SK-N-MC (cell line): ENCODE data around the gene MARK3.

Experiments
- DNase-seq: peaks from one replicate; pipeline ENCODE4 v3.0.0-alpha.2; 2011; ENCODE audit warnings: low read depth, low spot score
- H3K27ac ChIP-seq: fragments of 200-600 bp; sonication (generic); 2 replicates; pipeline ENCODE4 v1.5.1; 2016; ENCODE audit warnings: mixed run types
- H3K36me3 ChIP-seq: fragments of 200-600 bp; sonication (generic); 2 replicates; pipeline ENCODE4 v1.6.1; 2017; ENCODE audit warnings: antibody characterized with exemption, low read length, mixed read lengths; ENCODE audit not compliant: insufficient read depth
- H3K4me3 ChIP-seq: fragments of 200-600 bp; sonication (generic); 2 replicates; pipeline ENCODE4 v1.5.1; 2016
- H3K9ac ChIP-seq: fragments of 200-600 bp; sonication (generic); 2 replicates; pipeline ENCODE4 v1.8.0; 2017; ENCODE audit warnings: mixed run types, mixed read lengths; ENCODE audit not compliant: insufficient read length
- H3K9me3 ChIP-seq: fragments of 200-600 bp; sonication (generic); 2 replicates; pipeline ENCODE4 v1.6.1; 2017; ENCODE audit warnings: low read depth, mild to moderate bottlenecking, antibody characterized with exemption, low read length, moderate library complexity, mixed read lengths
- EZH2 ChIP-seq: fragments of 200-600 bp; sonication (generic); IDR thresholded peaks from one replicate; pipeline ENCODE4 v1.6.1; 2017; ENCODE audit warnings: antibody characterized with exemption
- FOXP2 ChIP-seq: optimal IDR thresholded peaks from 2 replicates; pipeline ENCODE3; 2011; ENCODE audit warnings: mild to moderate bottlenecking, moderate library complexity; ENCODE audit not compliant: insufficient read depth; ENCODE audit errors: extremely low read length, control extremely low read depth
- POLR2AphosphoS5 ChIP-seq: IDR thresholded peaks from 2 replicates; pipeline ENCODE4 v1.6.1; 2012; ENCODE audit warnings: mild to moderate bottlenecking, low read depth, low read length, borderline replicate concordance

Gene MARK3

GRCh38 chr14:103537175-103537990, 152.2 kb downstream of the MARK3 start:
- Histone ChIP-seq H3K27ac (0 out of 2 replicates have a peak overlapping the region, but pooled peaks have one; percentile 19), H3K4me3 (no peak overlapping the region), H3K36me3 (no peaks in the 10 kb centered on the region; the same call in 1 of the 2 replicates), H3K9ac (no peak overlapping the region), H3K9me3 (no peaks in the 10 kb centered on the region)
- DNase-seq = no peak
- TF ChIP-seq EZH2 = no peak
- no peak for TF ChIP-seq FOXP2

DNA sequence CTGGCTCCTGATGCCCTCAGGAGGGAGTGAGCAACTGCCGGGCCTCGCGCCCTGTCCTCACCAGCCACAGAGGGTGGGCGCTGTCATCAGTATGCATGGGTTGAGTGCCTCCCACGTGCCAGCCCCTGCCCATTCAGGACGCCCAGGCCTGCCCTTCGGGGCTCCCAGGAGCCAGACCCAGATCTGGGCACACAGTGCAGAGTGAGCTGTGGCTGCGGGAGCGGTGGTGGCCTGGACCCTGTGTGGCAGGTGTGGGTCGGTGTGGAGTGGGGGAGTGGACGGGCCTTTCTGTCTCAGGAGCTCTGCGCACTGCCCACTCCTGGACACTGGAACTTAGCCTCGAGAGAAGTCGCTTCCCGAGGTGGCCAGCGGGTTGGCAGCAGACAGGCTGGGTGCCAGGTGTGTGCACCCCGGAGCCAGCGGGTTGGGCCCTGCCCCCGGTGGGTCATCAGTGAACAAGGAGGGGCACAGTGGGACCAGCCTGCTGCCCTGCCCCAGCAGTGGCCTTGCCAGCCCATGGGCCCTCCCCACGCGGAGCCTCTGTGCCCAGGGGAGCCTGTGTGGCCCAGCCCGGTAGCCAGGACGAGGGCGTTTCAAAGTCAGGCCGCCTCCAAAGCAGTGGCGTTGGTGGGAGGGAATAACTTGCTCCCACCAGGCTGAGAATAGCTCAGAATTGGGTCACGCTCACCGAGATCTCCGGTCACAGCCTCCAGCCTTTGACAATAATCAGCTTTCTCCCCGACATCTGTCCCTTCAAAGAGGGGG, 153.3 kb downstream of the MARK3 start:
- DNase-seq = no peak
- H3K9ac ChIP-seq = no peak overlapping the region
- H3K9me3 ChIP-seq = no peaks in the 10 kb centered on the region
- no peak for TF ChIP-seq POLR2AphosphoS5
- no peak for TF ChIP-seq EZH2
- TF ChIP-seq FOXP2 = no peak
- H3K36me3 ChIP-seq = no peaks in the 10 kb centered on the region; the same call in 1 of the 2 replicates
- no peak overlapping the region for H3K27ac ChIP-seq
- H3K4me3 ChIP-seq = no peak overlapping the region

DNA sequence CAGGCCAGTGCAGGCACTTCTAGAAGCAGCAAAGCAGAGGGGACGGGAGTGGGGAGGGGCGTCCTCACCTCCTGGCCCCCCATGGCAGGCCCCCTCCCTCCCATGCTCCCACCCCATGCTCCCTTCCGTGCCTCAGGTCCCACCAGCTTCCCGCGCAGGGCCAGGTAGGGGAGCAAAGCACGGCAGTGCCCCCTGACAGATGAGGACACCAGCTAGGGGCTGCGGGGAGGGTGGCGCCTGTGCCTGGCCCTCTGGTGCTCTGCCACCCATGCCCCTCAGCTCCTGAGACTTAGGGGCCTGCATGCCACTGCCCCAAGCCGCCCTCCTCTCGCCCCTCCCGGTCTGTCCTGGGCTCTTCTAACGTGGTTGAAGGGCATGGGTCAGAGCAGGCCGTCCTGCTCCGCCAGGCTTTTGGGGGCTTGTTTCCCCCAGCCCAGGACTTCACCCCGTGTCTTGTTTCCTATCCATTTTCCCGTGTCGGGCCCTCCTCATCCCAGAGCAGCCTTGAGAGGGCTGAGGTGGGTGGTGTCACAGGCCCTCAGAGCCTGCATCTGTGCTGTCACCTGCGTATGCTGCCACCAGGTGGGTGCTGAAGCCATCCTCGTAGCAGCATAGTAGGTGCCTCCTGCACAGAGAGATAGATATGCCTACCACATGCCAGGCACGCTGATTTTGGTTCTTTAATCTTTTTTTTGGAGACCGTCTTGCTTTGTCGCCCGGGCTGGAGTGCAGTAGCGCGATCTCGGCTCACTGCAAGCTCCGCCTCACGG, 154.0 kb downstream of the MARK3 start:
- DNase-seq = no peak
- no peak overlapping the region for H3K9ac ChIP-seq
- no peaks in the 10 kb centered on the region for H3K9me3 ChIP-seq
- TF ChIP-seq POLR2AphosphoS5 = no peak; the same call in 1 of the 2 replicates
- no peak for TF ChIP-seq EZH2
- no peak for TF ChIP-seq FOXP2
- no peaks in the 10 kb centered on the region; the same call in 1 of the 2 replicates for H3K36me3 ChIP-seq
- H3K27ac ChIP-seq = no peak overlapping the region
- no peak overlapping the region for H3K4me3 ChIP-seq

GRCh38 chr14:103540821-103541708, 155.8 kb downstream of the MARK3 start:
- H3K27ac ChIP-seq = peak overlapping the region; percentile 64; the same call in 1 of the 2 replicates
- H3K9ac ChIP-seq = no peak overlapping the region
- H3K4me3 ChIP-seq = no peak overlapping the region
- no peak for DNase-seq
- H3K9me3 ChIP-seq = no peaks in the 10 kb centered on the region
- TF ChIP-seq FOXP2 = no peak
- no peak for TF ChIP-seq POLR2AphosphoS5
- no peak for TF ChIP-seq EZH2
- H3K36me3 ChIP-seq = no peaks in the 10 kb centered on the region

DNA sequence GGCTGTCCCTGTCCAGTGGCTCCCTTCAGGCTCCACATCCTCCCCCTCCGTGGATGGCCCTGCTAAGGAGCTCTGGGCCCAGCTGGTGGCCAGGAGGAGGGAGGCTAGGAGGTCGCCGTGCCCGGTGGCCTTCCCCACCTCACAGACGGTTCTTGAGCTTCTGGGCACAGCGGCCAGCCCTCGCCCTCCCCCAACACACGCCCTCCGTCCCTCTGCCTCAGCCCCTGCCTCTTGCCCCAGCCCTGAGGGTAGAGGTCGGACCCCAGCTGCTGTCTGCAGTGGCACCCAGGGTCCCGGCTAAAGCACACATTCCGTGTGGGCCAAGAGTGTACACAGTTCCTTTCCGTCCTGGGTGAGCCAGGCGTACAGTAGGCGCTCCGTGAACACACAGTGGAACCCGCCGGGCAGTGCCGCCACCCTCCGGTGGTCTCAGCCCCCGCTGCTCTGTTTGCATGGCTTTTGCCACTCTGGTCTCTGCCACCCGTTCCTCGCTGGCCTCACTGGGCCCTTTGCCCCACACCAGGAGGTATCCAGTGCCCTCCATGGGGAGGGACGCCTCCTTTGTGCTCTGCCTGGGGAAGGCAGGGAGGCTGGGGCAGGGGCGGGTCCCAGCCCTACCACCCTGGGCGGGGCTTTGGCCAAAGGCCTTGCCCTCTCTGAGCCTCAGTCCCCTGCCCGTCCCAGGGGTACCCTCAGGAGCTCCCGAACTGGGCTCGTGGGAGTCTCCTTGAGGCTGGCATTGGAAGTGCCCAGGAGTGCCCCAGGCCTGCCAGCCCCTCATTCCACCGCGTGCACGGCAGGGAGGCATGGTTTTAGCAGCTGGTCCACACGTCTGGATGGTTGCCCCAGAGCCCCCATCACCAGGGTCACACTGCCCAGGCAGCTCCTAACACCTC, 156.7 kb downstream of the MARK3 start:
- H3K27ac ChIP-seq = no peak overlapping the region
- no peak for DNase-seq
- H3K9ac ChIP-seq = no peak overlapping the region
- no peak for TF ChIP-seq FOXP2
- TF ChIP-seq POLR2AphosphoS5 = no peak
- no peak for TF ChIP-seq EZH2
- no peak overlapping the region for H3K4me3 ChIP-seq
- H3K36me3 ChIP-seq = no peaks in the 10 kb centered on the region
- H3K9me3 ChIP-seq = no peaks in the 10 kb centered on the region

- Histone ChIP-seq H3K4me3 (no peak overlapping the region), H3K27ac (no peak overlapping the region), H3K36me3 (no peaks in the 10 kb centered on the region), H3K9me3 (no peaks in the 10 kb centered on the region), H3K9ac (no peak overlapping the region)
- TF ChIP-seq POLR2AphosphoS5 = no peak
- TF ChIP-seq FOXP2 = no peak
- TF ChIP-seq EZH2 = no peak
- no peak for DNase-seq
Observed at GRCh38 chr14:103542605-103543088, 157.4 kb downstream of the MARK3 start.

GRCh38 chr14:103543140-103543539, 157.9 kb downstream of the MARK3 start:
- Histone ChIP-seq H3K4me3 (no peak overlapping the region), H3K27ac (no peak overlapping the region)
- TF ChIP-seq EZH2 (no peak), POLR2AphosphoS5 (no peak), FOXP2 (no peak)

More at GRCh38 chr14:103543140-103543539, 157.9 kb downstream of the MARK3 start:
- Histone ChIP-seq H3K9me3 (no peaks in the 10 kb centered on the region), H3K36me3 (no peaks in the 10 kb centered on the region), H3K9ac (no peak overlapping the region)
- DNase-seq = no peak
